Hepatocyte (in vitro differentiated cells): ENCODE data around the gene APBA3.

Experiments used
- CTCF ChIP-seq: fragments of 200-600 bp; sonication (generic); IDR thresholded peaks from 2 replicates; pipeline ENCODE4 v1.5.1; 2016; ENCODE audit warnings: antibody characterized with exemption, mild to moderate bottlenecking; ENCODE audit not compliant: poor library complexity
- EZH2 ChIP-seq: fragments of 200-600 bp; sonication (generic); IDR thresholded peaks from 2 replicates; pipeline ENCODE4 v1.6.1; 2016; ENCODE audit warnings: antibody characterized with exemption, mild to moderate bottlenecking, borderline replicate concordance
- EZH2phosphoT487 ChIP-seq: fragments of 200-600 bp; sonication (generic); IDR thresholded peaks from one replicate; pipeline ENCODE4 v1.6.1; 2018; ENCODE audit warnings: antibody characterized with exemption, mild to moderate bottlenecking, low read depth, moderate library complexity; ENCODE audit not compliant: unreplicated experiment, severe bottlenecking

- TF ChIP-seq EZH2 (no peak), CTCF (no peak), EZH2phosphoT487 (no peak)
These were observed 41.6 kb downstream of the APBA3 start for GRCh38 chr19:3719868-3720267.
